HG03460 (cell line): ENCODE data around the gene ADPRM.

Source experiments
- ATAC-seq: cut with Tn5 transposase; IDR thresholded peaks from one replicate; pipeline ENCODE4 v1.9.1; 2021; ENCODE audit not compliant: unreplicated experiment

Gene ADPRM

DNA sequence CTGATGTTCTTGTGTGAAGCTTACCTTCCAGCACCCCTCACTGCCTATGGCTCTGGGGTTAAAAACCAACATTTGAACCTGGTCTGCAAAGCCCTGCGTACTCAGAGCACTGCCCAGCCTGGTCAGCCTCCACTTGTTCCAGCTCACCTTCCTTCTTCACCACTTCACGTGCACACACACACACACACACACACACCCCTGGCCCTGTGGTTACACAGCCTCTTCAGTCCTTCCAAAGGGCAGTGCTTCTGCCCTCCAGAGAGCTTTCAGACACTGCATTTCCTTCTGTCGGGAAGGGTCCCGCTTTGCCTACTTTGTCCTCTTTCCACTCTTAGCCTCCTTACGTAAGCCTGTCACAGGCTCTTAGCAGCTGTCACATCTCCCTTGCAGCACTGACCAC is 42.0 kb downstream of the ADPRM start:
- no peak for ATAC-seq

GRCh38 chr17:10741416-10742135 is 44.2 kb downstream of the ADPRM start:
- ATAC-seq: no peak

DNA sequence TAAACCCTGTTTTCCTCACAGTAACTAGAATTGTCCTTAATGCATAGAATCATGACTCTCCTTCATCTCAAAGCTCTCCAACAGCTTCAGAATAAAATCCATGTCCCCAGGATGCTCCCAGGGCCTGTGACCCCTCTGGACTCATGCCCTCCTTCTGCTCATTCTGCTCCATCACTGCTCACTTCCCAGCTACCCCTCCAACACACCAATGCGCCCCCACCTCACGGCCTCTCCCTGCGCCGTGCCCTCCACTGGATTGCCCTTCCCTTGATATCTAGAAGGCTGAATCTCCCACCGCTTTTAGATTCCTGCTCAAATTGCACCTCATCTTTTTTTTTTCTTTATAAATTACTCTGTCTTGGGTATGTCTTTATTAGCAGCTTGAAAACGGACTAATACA is 45.0 kb downstream of the ADPRM start:
- no peak for ATAC-seq

- no peak for ATAC-seq
Observed at GRCh38 chr17:10743316-10744009, 46.1 kb downstream of the ADPRM start.

- ATAC-seq: no peak
Observed at GRCh38 chr17:10744501-10745000, 47.2 kb downstream of the ADPRM start.

DNA sequence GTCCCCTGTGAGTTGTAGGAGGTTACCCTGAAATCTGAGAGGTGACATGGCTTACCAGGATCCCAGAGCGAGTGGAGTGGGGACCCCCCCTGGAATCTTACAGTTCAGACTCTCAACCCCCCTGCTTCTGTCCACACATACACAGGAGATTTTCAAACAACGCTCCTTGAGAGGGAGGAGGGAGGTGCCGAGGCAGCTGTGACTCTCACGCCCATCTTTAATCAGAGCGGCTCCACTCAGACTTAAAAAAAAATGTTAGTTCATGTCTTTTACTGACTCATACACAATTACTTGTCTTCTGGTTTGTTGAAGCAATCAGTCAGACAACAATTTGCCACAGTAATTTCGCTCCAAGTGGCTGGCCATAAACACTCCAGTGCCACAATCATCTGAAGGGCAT is 47.8 kb downstream of the ADPRM start:
- no peak for ATAC-seq

DNA sequence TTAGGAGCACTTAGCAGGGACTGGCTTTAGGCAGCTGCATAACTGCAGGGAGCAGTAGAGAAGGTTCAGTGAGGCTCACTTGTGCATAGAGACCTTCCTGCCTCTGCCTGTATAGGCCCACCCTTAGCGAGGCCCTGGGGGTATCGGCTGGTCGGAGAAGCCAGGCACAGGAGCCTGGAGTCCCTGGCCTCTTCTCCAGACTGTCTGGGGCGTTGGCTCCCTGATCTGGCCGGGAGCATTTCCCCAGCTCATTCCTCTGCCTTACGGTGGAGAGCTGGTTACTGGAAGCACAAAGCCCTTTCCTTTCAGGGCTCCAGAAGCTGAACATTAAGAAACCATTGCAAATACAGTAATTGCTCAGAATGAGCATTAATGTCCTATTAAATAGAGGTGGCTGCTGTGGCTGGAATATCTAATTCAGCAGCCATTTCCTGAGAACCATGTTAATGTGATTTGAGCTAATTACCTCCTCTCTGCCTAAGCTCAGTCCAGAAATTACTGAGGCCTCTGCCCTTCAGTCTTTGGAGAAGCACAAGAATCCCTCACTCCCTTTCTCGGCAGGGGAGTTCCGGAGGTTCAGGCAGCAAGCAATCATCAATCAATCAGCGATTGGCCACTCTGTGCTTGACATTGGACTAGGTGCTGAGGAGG is 51.3 kb downstream of the ADPRM start:
- ATAC-seq: no peak

- ATAC-seq: no peak
Observed at GRCh38 chr17:10750210-10750609, 52.8 kb downstream of the ADPRM start.

DNA sequence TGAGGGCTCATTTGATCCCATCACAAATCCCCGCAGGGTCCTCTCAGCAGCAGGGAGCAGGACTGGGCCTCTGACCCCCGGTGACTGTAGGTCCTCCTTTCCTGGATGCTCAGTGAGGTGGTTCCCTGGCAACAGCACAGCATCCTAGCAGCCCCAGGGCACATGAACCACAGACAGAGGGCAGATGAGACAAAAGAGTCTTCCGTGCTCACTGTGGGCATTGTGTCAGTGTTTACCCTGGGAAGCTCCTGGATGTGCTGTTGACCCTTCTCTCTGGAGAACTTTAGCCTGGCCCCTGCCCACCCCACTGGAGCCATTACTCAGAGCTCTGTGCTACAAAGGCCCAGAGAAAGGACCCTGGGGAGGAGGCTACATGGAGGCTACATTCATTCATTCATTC is 54.2 kb downstream of the ADPRM start:
- no peak for ATAC-seq

- no peak for ATAC-seq
Observed at GRCh38 chr17:10752696-10753095, 55.3 kb downstream of the ADPRM start.

- ATAC-seq: no peak
Observed at GRCh38 chr17:10754109-10754508, 56.7 kb downstream of the ADPRM start.

DNA sequence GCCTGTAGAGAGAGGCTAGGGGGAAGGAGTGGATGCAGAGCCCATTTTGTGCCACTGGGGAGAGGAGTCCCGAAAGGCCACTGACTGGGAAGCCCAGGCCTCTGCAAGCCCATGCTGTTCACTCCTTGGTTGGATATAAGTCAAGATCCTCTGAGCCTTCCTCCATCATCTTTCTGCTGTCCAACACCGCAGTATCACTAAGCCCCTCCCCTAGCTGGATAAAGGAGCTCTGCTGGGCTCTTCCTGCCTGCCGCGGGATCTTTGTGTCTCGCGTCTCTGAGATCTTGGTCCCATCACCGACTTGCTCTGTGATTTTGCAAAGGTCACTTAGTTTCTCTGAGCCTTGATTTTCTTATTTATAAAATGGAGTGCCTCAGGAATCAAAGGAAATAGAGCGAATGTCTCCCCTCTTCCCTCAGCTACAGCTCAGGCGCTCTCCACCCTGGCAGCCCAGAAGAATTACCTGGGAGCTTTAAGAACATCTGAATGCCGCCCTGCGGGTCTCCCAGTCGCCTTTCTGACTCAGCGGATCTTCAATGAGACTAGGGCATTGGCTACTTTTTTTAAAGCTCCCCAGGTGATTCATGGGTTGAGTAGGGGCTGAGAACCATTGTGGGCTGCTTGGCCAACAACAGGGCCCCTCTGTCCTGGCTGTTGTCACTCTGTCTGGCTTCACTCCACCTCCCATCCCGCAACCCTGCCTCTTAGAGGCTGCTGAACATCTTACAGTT is 57.6 kb downstream of the ADPRM start:
- no peak for ATAC-seq

- no peak for ATAC-seq
Observed at GRCh38 chr17:10755592-10756127, 58.3 kb downstream of the ADPRM start.

DNA sequence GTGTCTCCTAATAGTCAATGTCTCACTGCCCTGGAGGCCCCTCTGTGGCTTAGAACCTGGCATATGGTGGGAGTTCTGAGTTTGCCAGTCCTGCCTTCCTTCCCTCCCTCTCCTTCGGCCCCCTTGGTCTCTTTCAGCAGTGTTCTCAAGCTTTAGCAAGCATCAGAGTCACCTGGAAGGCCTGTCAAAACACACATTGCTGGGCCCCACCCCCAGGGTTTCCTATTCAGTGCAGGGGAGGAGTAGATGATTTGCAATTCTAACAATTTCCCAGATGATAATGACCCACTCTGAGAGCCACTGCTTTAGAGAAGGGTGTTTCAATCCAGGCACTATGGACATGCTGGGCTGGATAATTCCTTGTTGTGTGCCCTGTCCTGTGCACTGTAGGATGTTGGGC is 58.8 kb downstream of the ADPRM start:
- no peak for ATAC-seq

DNA sequence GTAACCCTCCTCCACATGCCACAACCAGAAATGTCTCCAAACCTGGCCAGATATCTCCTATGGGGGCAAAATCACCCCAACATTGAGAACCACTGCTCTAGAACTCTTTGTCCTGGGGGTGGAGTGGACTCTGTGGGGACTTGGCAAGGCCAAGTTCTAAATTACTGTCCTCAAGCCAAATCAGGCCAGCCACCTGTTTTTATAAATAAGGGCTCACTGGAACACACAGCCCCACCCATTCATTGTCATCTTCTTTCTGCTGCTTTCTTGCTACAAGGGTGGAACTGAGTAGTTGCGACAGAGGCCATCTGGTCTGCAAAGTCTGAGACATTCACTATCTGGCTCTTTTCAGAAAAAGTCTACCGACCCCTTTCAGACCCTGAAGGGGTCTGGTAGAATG is 59.2 kb downstream of the ADPRM start:
- ATAC-seq: no peak

DNA sequence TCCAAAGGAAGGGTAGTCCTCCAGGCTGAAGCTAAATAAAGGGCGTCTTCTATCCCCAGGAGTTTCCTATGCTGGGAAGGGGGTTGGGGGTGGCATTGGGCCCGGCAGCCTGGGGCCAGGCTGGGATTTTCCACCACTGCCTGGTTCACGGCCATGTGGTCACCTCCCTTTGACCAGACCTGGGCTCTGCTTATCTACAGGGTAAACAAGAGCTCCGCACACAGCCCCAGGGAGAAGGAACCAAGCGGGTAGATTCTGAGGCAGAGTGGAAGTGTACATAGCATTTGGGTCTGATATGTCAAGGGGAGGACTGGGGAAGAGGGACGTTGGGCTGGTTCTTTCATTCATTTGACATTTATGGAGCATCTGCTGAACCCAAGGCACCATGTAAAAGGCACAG is 59.7 kb downstream of the ADPRM start:
- ATAC-seq: no peak

- no peak for ATAC-seq
Observed at GRCh38 chr17:10757647-10758046, 60.3 kb downstream of the ADPRM start.

DNA sequence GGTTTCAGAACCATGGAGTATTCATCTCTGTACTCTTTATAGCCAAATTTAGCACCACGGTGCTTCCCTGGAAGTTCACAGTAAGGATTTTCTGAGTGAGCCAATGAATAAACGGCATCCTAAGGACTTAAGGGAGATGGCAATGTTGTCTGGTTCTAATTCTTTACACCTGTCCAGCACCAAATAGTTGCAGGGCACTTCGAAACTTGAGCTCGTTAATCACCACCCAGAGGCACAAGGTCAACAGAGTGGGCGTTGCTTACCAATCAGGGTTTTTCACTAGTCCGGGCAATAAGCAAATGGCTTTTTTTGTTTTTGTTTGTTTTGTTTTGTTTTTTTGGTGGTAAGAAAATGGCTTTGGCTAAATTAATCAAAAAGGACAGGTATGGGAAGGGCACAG is 60.7 kb downstream of the ADPRM start:
- ATAC-seq: no peak
